Testis (tissue), 2 donors: ENCODE data around the gene NRXN3.

Experiments used
- POLR2A ChIP-seq: fragments of 450-650 bp; IDR thresholded peaks from one replicate; pipeline ENCODE4 v1.6.1; 2017; ENCODE audit warnings: antibody characterized with exemption, mild to moderate bottlenecking, moderate library complexity
- TF ChIP-seq, protein P1 (sequence below), 3 experiments: fragments of 450-650 bp in 2 of 3; fragments of 200-600 bp in 1 of 3; sonication (generic) in 1 of 3; IDR thresholded peaks; one replicate each; pipeline ENCODE4 v1.5.1; 2016 to 2019; ENCODE audit warnings: antibody characterized with exemption in 3 of 3, mild to moderate bottlenecking in 2 of 3, moderate library complexity in 1 of 3

DNA sequence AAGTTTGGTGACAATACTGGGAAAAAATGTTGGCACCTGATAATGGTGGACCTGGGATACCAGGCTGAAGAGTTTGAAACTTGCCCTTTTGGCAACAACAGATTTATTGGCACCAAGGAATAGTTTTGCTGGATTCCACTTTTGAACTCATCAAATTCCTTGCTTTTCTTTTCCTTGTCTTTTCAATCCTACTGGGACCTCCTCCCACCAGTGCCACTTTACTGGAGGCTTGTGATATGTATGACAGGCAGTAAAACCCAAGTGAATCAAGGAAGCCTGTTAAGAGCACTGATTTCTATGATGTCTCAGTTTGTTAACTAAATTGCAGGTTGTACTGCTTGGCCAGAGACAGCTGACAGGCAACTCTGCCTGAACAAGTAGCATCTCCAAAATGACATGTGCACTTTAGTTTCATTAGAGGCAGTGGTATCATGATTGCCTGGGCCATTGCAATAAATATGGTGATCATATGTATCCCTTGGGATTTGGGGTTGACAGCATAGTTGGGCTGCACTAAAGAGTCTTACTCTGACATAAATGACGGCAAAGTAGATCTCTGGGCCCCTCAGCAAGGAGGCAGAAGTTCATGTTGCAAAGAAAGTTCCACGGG, 1475.7 kb downstream of the NRXN3 start:
- TF ChIP-seq POLR2A, result no peak
- TF ChIP-seq, protein P1, sequence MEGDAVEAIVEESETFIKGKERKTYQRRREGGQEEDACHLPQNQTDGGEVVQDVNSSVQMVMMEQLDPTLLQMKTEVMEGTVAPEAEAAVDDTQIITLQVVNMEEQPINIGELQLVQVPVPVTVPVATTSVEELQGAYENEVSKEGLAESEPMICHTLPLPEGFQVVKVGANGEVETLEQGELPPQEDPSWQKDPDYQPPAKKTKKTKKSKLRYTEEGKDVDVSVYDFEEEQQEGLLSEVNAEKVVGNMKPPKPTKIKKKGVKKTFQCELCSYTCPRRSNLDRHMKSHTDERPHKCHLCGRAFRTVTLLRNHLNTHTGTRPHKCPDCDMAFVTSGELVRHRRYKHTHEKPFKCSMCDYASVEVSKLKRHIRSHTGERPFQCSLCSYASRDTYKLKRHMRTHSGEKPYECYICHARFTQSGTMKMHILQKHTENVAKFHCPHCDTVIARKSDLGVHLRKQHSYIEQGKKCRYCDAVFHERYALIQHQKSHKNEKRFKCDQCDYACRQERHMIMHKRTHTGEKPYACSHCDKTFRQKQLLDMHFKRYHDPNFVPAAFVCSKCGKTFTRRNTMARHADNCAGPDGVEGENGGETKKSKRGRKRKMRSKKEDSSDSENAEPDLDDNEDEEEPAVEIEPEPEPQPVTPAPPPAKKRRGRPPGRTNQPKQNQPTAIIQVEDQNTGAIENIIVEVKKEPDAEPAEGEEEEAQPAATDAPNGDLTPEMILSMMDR (IDR thresholded peaks at IDR 0.05), result no peak
